ENCODE measurements around the gene CACNB4. TPM values are rescaled to one million over a fixed set of nuclear protein-coding genes. Genes with fewer than 3 reads are reported as not detected.
A peak's percentile ranks its signal among the peaks of the same experiment; 100 is the strongest.

CACNB4 gene
- polyA plus RNA-seq, 1 donor from 2014 or later, result 29.0 TPM

DNA sequence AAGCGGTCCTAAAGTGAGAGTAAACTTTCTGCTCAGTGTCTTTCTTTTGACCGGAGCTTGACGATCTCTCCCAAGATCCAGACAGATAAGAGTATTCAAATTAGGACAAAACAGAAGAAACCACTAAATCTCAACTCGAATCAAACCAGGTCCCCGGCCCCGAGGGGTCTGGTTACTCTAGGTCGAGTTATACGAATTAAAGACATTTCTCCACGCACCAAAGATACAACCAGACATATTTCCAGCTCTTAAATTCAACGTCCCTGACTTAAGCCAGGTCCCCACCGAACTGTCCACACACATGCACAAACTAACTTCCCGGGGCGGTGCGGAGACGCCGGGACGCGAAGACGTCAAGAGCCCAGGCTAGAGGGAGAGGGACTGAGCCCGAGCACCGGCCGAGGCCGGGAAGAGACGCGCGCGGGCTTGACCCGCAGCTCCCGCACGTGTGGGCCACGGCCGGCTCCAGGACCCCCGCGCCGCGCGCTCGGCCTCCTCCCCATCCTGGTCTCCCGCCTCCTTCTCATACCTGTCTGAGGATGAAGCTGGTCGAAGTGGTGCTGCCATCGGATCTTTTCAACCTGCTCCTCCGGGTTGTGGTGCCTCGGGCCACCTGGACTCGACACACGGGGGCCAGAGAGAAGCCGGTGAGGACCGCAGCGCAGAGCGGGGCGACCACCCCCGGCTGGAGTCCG is 896 bp downstream of the CACNB4 start:
- Histone ChIP-seq H4K20me1 (ENCODE audit: insufficient read depth) (no peaks in the 10 kb centered on the region), H3K9me3 (ENCODE audit: low read length) (no peaks in the 10 kb centered on the region), H3K27me3 (ENCODE audit: insufficient read depth, low read depth, low read length) (peaks cover 45% of the 10 kb centered on the region), H3K27ac (ENCODE audit: low read length) (no peak overlapping the region), H3K79me2 (replicated peaks; ENCODE audit: insufficient read depth, low read length) (no peaks in the 10 kb centered on the region), H3K4me3 (ENCODE audit: low read length) (peak overlapping the region; percentile 91), H3K36me3 (ENCODE audit: insufficient read depth, low read length) (no peaks in the 10 kb centered on the region), H3K9ac (ENCODE audit: low read length) (peak overlapping the region; percentile 64), H2AFZ (ENCODE audit: low read depth, low read length) (peak overlapping the region; percentile 86), H3F3A (ENCODE audit: insufficient read depth, low read length, poor library complexity, severe bottlenecking) (peaks cover 3% of the 10 kb centered on the region), H3K4me2 (ENCODE audit: low read length) (peak overlapping the region; percentile 47), H3K9me2 (ENCODE audit: insufficient read depth, low read length) (no peaks in the 10 kb centered on the region)
- TF ChIP-seq RAD21 (conservative IDR thresholded peaks at IDR 0.05), result no peak
- TF ChIP-seq CTCF (IDR thresholded peaks at IDR 0.05; ENCODE audit: poor library complexity, severe bottlenecking), result no peak
- TF ChIP-seq MXI1 (conservative IDR thresholded peaks at IDR 0.05; ENCODE audit: poor library complexity, severe bottlenecking), result no peak
- TF ChIP-seq POLR2AphosphoS5 (IDR thresholded peaks at IDR 0.05), result no peak
- no peak for TF ChIP-seq REST (IDR thresholded peaks at IDR 0.05; ENCODE audit: borderline replicate concordance)
- TF ChIP-seq SMC3 (conservative IDR thresholded peaks at IDR 0.05; ENCODE audit: poor library complexity), result no peak
- TF ChIP-seq TAF1 (IDR thresholded peaks at IDR 0.05; ENCODE audit: low read depth), result no peak
- no peak for TF ChIP-seq EZH2 (IDR thresholded peaks at IDR 0.05; ENCODE audit: borderline replicate concordance, insufficient read depth, low read length, poor library complexity, severe bottlenecking)

DNA sequence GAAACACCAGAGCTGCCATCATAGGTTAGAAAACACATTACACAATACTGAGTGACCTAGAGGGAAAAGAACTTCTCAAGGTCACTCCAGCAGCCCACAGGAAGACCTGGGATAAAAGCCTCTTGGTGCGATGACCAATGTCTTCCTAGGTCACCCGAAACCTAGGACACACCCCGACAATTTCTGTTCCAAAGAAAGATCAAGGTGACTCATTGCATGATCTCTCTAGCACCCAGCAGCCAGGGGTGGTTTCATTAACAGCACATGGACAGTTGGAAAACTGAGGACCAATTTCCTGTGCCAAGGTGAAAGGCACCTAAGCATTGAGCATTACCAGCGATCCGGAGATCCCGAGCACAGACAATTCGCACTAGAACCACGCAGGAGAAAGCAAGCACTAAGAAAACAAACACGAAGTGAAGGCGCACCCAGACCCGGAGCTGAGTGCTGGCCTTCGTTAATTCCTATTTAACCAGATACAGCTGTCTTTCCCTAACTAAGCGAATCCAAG is 1.5 kb downstream of the CACNB4 start:
- TF ChIP-seq EZH2 (IDR thresholded peaks at IDR 0.05; ENCODE audit: borderline replicate concordance, insufficient read depth, low read length, poor library complexity, severe bottlenecking) (no peak), SMC3 (conservative IDR thresholded peaks at IDR 0.05; ENCODE audit: poor library complexity) (no peak), TAF1 (IDR thresholded peaks at IDR 0.05; ENCODE audit: low read depth) (no peak), MXI1 (conservative IDR thresholded peaks at IDR 0.05; ENCODE audit: poor library complexity, severe bottlenecking) (no peak), RAD21 (conservative IDR thresholded peaks at IDR 0.05) (no peak), EP300 (conservative IDR thresholded peaks at IDR 0.05; ENCODE audit: poor library complexity, severe bottlenecking) (no peak), POLR2AphosphoS5 (IDR thresholded peaks at IDR 0.05) (no peak), CTCF (IDR thresholded peaks at IDR 0.05; ENCODE audit: poor library complexity, severe bottlenecking) (no peak), REST (IDR thresholded peaks at IDR 0.05; ENCODE audit: borderline replicate concordance) (no peak)

More for the DNA sequence above, 1.5 kb downstream of the CACNB4 start:
- H3K9me3 ChIP-seq (ENCODE audit: low read length), result no peaks in the 10 kb centered on the region
- no peaks in the 10 kb centered on the region for H4K20me1 ChIP-seq (ENCODE audit: insufficient read depth)
- no peaks in the 10 kb centered on the region for H3K79me2 ChIP-seq (replicated peaks; ENCODE audit: insufficient read depth, low read length)
- H3K4me2 ChIP-seq (ENCODE audit: low read length), result peak overlapping the region; percentile 47
- H3K9me2 ChIP-seq (ENCODE audit: insufficient read depth, low read length), result no peaks in the 10 kb centered on the region
- peaks cover 3% of the 10 kb centered on the region for H3F3A ChIP-seq (ENCODE audit: insufficient read depth, low read length, poor library complexity, severe bottlenecking)
- H2AFZ ChIP-seq (ENCODE audit: low read depth, low read length), result no peak overlapping the region
- H3K36me3 ChIP-seq (ENCODE audit: insufficient read depth, low read length), result no peaks in the 10 kb centered on the region
- peak overlapping the region; percentile 91 for H3K4me3 ChIP-seq (ENCODE audit: low read length)
- H3K27ac ChIP-seq (ENCODE audit: low read length), result no peak overlapping the region
- H3K9ac ChIP-seq (ENCODE audit: low read length), result no peak overlapping the region
- H3K27me3 ChIP-seq (ENCODE audit: insufficient read depth, low read depth, low read length), result peaks cover 45% of the 10 kb centered on the region
